Smooth muscle cell (in vitro differentiated cells): Measurements from ENCODE around the gene SPA17. TPM values are rescaled to one million over a fixed set of nuclear protein-coding genes. Genes with fewer than 3 reads are reported as not detected.

ENCODE experiments used
- DNase-seq: peaks from one replicate; lab custom pipeline; 2025; ENCODE audit not compliant: unreplicated experiment; lab: John Stamatoyannopoulos, UW
- H2AFZ ChIP-seq: fragments of 200-600 bp; sonication (generic); 2 replicates; pipeline ENCODE4 v1.6.0; 2016; ENCODE audit warnings: antibody characterized with exemption, low read depth, mild to moderate bottlenecking
- H3F3A ChIP-seq: fragments of 200-600 bp; sonication (generic); 2 replicates; pipeline ENCODE4 v1.6.0; 2017; ENCODE audit warnings: antibody characterized with exemption, low read depth
- H3K27ac ChIP-seq: fragments of 200-600 bp; sonication (generic); 2 replicates; pipeline ENCODE4 v1.5.1; 2016; ENCODE audit warnings: low read depth, mild to moderate bottlenecking
- H3K27me3 ChIP-seq: fragments of 200-600 bp; sonication (generic); 2 replicates; pipeline ENCODE4 v1.6.1; 2016; ENCODE audit warnings: low read depth, mild to moderate bottlenecking
- H3K36me3 ChIP-seq: fragments of 200-600 bp; sonication (generic); 2 replicates; pipeline ENCODE4 v1.5.1; 2016; ENCODE audit warnings: low read depth
- H3K4me1 ChIP-seq: fragments of 200-600 bp; sonication (generic); 2 replicates; pipeline ENCODE4 v1.5.1; 2016; ENCODE audit warnings: low read depth
- H3K4me2 ChIP-seq: fragments of 200-600 bp; sonication (generic); 2 replicates; pipeline ENCODE4 v1.6.0; 2016; ENCODE audit warnings: mild to moderate bottlenecking
- H3K4me3 ChIP-seq: fragments of 200-600 bp; sonication (generic); 2 replicates; pipeline ENCODE4 v1.5.1; 2016; ENCODE audit warnings: mild to moderate bottlenecking
- H3K79me2 ChIP-seq: fragments of 200-600 bp; sonication (generic); 2 replicates; pipeline ENCODE4 v1.6.0; 2016; ENCODE audit warnings: low read depth, mild to moderate bottlenecking
- H3K9ac ChIP-seq: fragments of 200-600 bp; sonication (generic); 2 replicates; pipeline ENCODE4 v1.6.0; 2016; ENCODE audit warnings: low read depth
- H3K9me3 ChIP-seq: fragments of 200-600 bp; sonication (generic); replicated peaks from 2 replicates; pipeline ENCODE4 v1.5.1; 2016; ENCODE audit warnings: low read depth
- H4K20me1 ChIP-seq: fragments of 200-600 bp; sonication (generic); 2 replicates; pipeline ENCODE4 v1.6.0; 2016; ENCODE audit warnings: low read depth
- CTCF ChIP-seq: fragments of 200-600 bp; sonication (generic); IDR thresholded peaks from 2 replicates; pipeline ENCODE4 v1.5.1; 2017; ENCODE audit warnings: borderline replicate concordance, mild to moderate bottlenecking, antibody characterized with exemption; ENCODE audit not compliant: insufficient read depth, poor library complexity, severe bottlenecking
- WGBS: methylation state at CpG from one replicate; pipeline ENCODE4 v1.1.7; 2016; ENCODE audit warnings: low lambda C conversion rate; 5-methylcytosine and 5-hydroxymethylcytosine counted together
- polyA plus RNA-seq: library from polyadenylated mRNA; unstranded; fragments of >200 nt; fragmentation: Nextera tagmentation; extraction: Ambion mirVana; gene quantifications from 2 replicates; pipeline ENCODE4 v1.2.1, GENCODE V29; 2016
- total RNA-seq: library from RNA; depleted of rRNA; stranded (reverse); fragments of >200 nt; gene quantifications from 2 replicates; pipeline ENCODE4 v1.2.3, GENCODE V29; 2014

SPA17 gene
- total RNA-seq (6.1 and 12.2 TPM in 2 replicates), polyA plus RNA-seq (7.4 and 9.2 TPM in 2 replicates)

GRCh38 chr11:124673333-124674167 is at the start of gene SPA17, which contains the start of gene SIAE:
Gene SPA17 (plus strand): TSS chr11:124673904. CDS start chr11:124675265, 1,361 bp downstream.
Gene SIAE (minus strand): TSS chr11:124673739. CDS start chr11:124673708, 31 bp downstream.
- Histone ChIP-seq H3K27ac (peak within 1 kb of the TSS; percentile 65), H3K36me3 (no peaks in the 10 kb centered on the region), H3K4me2 (peak within 1 kb of the TSS; percentile 100), H2AFZ (peak within 1 kb of the TSS; percentile 99), H3K4me1 (peaks cover 8% of the 10 kb centered on the region), H3K79me2 (no peaks in the 10 kb centered on the region), H3K9me3 (no peaks in the 10 kb centered on the region), H3K4me3 (peak within 1 kb of the TSS; percentile 82), H4K20me1 (no peaks in the 10 kb centered on the region), H3F3A (no peaks in the 10 kb centered on the region), H3K27me3 (no peaks in the 10 kb centered on the region), H3K9ac (peak within 1 kb of the TSS; percentile 91)
- TF ChIP-seq CTCF: no peak
- peak; percentile 73 for DNase-seq
- 1% methylated on average over 49 of the region's 58 CpGs for WGBS

- H3K9me3 ChIP-seq: no peaks in the 10 kb centered on the region
Measured at GRCh38 chr11:124625504-124626168, 48.1 kb upstream of the SPA17 start.

GRCh38 chr11:124627546-124627945 is 46.2 kb upstream of the SPA17 start:
- H3K4me2 ChIP-seq: no peak overlapping the region
- no peak overlapping the region for H3K4me3 ChIP-seq
- H3K4me1 ChIP-seq: peaks cover 11% of the 10 kb centered on the region
- peaks cover 30% of the 10 kb centered on the region for H3K36me3 ChIP-seq
- H3K9ac ChIP-seq: no peak overlapping the region
- no peak for DNase-seq
- no peak for TF ChIP-seq CTCF
- H2AFZ ChIP-seq: no peak overlapping the region
- no peak overlapping the region for H3K27ac ChIP-seq
- H4K20me1 ChIP-seq: peaks cover 26% of the 10 kb centered on the region
- H3F3A ChIP-seq: no peaks in the 10 kb centered on the region
- H3K9me3 ChIP-seq: no peaks in the 10 kb centered on the region
- 96% methylated on average over 5 of the region's 5 CpGs for WGBS
- no peaks in the 10 kb centered on the region for H3K27me3 ChIP-seq
- H3K79me2 ChIP-seq: peaks cover 22% of the 10 kb centered on the region

More at GRCh38 chr11:124625504-124626168, 48.1 kb upstream of the SPA17 start:
- Histone ChIP-seq H3K27ac (no peak overlapping the region), H3K4me3 (no peak overlapping the region), H3K27me3 (no peaks in the 10 kb centered on the region), H3K36me3 (peaks cover 24% of the 10 kb centered on the region), H3K79me2 (peaks cover 22% of the 10 kb centered on the region), H3K9ac (no peak overlapping the region), H2AFZ (no peak overlapping the region), H3K4me1 (peaks cover 11% of the 10 kb centered on the region), H3K4me2 (no peak overlapping the region), H3F3A (no peaks in the 10 kb centered on the region), H4K20me1 (peaks cover 26% of the 10 kb centered on the region)
- no peak for DNase-seq
- TF ChIP-seq CTCF: no peak
- 92% methylated on average over 3 of the region's 3 CpGs for WGBS
